ENCODE measurements around the gene FNDC8. TPM values are rescaled to one million over a fixed set of nuclear protein-coding genes. Genes with fewer than 3 reads are reported as not detected.

The FNDC8 gene
- total and polyA plus RNA-seq, 9 of the 15 experiments (the other 6 are each of a cell fraction or from before 2014, with no cell fraction given): 0.04 TPM; not detected in 8

DNA sequence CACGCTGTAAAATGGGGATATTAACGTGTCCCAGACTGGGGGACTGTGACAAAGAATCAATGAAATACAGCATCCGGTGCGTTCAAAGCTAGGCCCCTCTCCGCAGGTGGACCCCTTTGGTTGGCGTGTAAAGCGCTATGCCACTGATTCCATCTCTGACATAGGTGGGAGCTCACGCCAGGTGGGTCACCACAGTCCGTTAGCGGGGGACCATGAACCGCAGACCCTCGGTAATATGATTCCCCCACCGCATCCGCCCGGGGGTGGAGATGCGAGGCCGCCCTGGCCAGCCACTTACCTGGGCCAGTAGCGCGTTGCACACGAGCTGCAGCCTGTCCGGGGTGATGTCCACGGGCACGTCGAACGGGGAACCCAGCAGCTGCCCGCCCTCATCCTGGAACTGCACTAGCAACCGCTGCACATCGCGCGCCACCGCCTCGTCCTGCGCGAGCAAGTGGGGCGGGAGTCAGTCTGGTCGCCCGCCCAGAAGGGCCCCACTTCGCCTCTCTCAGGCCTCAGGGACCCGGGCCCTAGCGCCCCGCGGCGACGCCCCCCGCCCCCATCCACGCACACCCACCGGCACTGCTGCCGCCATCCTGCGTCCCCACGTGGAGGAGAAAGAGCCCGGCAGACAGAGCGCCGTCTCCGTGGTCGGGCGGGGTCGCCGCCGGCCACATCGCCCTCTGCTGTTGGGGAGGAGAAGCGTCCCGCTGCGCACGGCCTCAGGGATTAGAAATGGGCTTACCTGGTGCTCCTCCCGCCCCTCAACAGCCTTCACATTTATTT lies 20.5 kb downstream of the FNDC8 start, which contains the start of gene NLE1 (continued):
- TF ChIP-seq, protein P1, sequence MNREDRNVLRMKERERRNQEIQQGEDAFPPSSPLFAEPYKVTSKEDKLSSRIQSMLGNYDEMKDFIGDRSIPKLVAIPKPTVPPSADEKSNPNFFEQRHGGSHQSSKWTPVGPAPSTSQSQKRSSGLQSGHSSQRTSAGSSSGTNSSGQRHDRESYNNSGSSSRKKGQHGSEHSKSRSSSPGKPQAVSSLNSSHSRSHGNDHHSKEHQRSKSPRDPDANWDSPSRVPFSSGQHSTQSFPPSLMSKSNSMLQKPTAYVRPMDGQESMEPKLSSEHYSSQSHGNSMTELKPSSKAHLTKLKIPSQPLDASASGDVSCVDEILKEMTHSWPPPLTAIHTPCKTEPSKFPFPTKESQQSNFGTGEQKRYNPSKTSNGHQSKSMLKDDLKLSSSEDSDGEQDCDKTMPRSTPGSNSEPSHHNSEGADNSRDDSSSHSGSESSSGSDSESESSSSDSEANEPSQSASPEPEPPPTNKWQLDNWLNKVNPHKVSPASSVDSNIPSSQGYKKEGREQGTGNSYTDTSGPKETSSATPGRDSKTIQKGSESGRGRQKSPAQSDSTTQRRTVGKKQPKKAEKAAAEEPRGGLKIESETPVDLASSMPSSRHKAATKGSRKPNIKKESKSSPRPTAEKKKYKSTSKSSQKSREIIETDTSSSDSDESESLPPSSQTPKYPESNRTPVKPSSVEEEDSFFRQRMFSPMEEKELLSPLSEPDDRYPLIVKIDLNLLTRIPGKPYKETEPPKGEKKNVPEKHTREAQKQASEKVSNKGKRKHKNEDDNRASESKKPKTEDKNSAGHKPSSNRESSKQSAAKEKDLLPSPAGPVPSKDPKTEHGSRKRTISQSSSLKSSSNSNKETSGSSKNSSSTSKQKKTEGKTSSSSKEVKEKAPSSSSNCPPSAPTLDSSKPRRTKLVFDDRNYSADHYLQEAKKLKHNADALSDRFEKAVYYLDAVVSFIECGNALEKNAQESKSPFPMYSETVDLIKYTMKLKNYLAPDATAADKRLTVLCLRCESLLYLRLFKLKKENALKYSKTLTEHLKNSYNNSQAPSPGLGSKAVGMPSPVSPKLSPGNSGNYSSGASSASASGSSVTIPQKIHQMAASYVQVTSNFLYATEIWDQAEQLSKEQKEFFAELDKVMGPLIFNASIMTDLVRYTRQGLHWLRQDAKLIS (CRISPR knock-in tag; IDR thresholded peaks at IDR 0.05): no peak
- peak; percentile 83 for TF ChIP-seq SMAD4 (CRISPR knock-in tag; conservative IDR thresholded peaks at IDR 0.05)
- TF ChIP-seq, protein P2, sequence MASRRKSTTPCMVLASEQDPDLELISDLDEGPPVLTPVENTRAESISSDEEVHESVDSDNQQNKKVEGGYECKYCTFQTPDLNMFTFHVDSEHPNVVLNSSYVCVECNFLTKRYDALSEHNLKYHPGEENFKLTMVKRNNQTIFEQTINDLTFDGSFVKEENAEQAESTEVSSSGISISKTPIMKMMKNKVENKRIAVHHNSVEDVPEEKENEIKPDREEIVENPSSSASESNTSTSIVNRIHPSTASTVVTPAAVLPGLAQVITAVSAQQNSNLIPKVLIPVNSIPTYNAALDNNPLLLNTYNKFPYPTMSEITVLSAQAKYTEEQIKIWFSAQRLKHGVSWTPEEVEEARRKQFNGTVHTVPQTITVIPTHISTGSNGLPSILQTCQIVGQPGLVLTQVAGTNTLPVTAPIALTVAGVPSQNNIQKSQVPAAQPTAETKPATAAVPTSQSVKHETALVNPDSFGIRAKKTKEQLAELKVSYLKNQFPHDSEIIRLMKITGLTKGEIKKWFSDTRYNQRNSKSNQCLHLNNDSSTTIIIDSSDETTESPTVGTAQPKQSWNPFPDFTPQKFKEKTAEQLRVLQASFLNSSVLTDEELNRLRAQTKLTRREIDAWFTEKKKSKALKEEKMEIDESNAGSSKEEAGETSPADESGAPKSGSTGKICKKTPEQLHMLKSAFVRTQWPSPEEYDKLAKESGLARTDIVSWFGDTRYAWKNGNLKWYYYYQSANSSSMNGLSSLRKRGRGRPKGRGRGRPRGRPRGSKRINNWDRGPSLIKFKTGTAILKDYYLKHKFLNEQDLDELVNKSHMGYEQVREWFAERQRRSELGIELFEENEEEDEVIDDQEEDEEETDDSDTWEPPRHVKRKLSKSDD (conservative IDR thresholded peaks at IDR 0.05; ENCODE audit: low read length): 0 out of 2 replicates have a peak, but pooled peaks have one; percentile 44
- no peak for TF ChIP-seq ZC3H11A (IDR thresholded peaks at IDR 0.05; ENCODE audit: low read depth, low read length)
- TF ChIP-seq ASH1L (IDR thresholded peaks at IDR 0.05; ENCODE audit: borderline replicate concordance, low read depth, partially characterized antibody): no peak
- TF ChIP-seq SIX5 (IDR thresholded peaks at IDR 0.05; ENCODE audit: borderline replicate concordance in 1 of 2, insufficient read depth in 1 of 2, low read depth in 1 of 2, low read length in 2 of 2): peak in 1 of 2 experiments; percentile 13; a peak in 1 of 4 replicates
- no peak for TF ChIP-seq SRSF7 (optimal IDR thresholded peaks at IDR 0.05; ENCODE audit: low read depth, low read length)
- TF ChIP-seq IRF1 (CRISPR knock-in tag; IDR thresholded peaks at IDR 0.05; ENCODE audit: borderline replicate concordance): peak; percentile 66; the same call in 1 of the 2 replicates
- no peak for TF ChIP-seq GABPB2 (CRISPR knock-in tag; conservative IDR thresholded peaks at IDR 0.05)
- TF ChIP-seq, protein P3, sequence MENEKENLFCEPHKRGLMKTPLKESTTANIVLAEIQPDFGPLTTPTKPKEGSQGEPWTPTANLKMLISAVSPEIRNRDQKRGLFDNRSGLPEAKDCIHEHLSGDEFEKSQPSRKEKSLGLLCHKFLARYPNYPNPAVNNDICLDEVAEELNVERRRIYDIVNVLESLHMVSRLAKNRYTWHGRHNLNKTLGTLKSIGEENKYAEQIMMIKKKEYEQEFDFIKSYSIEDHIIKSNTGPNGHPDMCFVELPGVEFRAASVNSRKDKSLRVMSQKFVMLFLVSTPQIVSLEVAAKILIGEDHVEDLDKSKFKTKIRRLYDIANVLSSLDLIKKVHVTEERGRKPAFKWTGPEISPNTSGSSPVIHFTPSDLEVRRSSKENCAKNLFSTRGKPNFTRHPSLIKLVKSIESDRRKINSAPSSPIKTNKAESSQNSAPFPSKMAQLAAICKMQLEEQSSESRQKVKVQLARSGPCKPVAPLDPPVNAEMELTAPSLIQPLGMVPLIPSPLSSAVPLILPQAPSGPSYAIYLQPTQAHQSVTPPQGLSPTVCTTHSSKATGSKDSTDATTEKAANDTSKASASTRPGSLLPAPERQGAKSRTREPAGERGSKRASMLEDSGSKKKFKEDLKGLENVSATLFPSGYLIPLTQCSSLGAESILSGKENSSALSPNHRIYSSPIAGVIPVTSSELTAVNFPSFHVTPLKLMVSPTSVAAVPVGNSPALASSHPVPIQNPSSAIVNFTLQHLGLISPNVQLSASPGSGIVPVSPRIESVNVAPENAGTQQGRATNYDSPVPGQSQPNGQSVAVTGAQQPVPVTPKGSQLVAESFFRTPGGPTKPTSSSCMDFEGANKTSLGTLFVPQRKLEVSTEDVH (IDR thresholded peaks at IDR 0.05; ENCODE audit: low read depth, partially characterized antibody): no peak
- TF ChIP-seq SIN3B (IDR thresholded peaks at IDR 0.05; ENCODE audit: low read depth): peak; percentile 70
- TF ChIP-seq, protein P4, sequence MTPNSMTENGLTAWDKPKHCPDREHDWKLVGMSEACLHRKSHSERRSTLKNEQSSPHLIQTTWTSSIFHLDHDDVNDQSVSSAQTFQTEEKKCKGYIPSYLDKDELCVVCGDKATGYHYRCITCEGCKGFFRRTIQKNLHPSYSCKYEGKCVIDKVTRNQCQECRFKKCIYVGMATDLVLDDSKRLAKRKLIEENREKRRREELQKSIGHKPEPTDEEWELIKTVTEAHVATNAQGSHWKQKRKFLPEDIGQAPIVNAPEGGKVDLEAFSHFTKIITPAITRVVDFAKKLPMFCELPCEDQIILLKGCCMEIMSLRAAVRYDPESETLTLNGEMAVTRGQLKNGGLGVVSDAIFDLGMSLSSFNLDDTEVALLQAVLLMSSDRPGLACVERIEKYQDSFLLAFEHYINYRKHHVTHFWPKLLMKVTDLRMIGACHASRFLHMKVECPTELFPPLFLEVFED (CRISPR knock-in tag; conservative IDR thresholded peaks at IDR 0.05): no peak
- no peak for TF ChIP-seq NR2C1 (IDR thresholded peaks at IDR 0.05)
- TF ChIP-seq NR2C1 (tag; IDR thresholded peaks at IDR 0.05): no peak
